DOHH2 (cell line): ENCODE results near the gene VPS45.

Experiments
- H3F3A ChIP-seq: fragments of 200-600 bp; sonication (generic), shearing (Covaris generic); 2 replicates; pipeline ENCODE4 v1.6.0; 2016; ENCODE audit warnings: antibody characterized with exemption, mild to moderate bottlenecking; ENCODE audit not compliant: control insufficient read depth, insufficient read depth
- H3K27ac ChIP-seq: fragments of 200-600 bp; sonication (generic); 2 replicates; pipeline ENCODE4 v1.5.1; 2014; ENCODE audit warnings: low read depth, mild to moderate bottlenecking, low read length, moderate library complexity
- H3K27me3 ChIP-seq: fragments of 200-600 bp; sonication (generic); 2 replicates; pipeline ENCODE4 v1.6.1; 2014; ENCODE audit warnings: mild to moderate bottlenecking, low read length, mixed read lengths; ENCODE audit not compliant: control insufficient read depth
- H3K36me3 ChIP-seq: fragments of 200-600 bp; sonication (generic); 2 replicates; pipeline ENCODE4 v1.6.1; 2014; ENCODE audit warnings: mild to moderate bottlenecking, low read length, moderate library complexity, mixed read lengths; ENCODE audit not compliant: control insufficient read depth
- H3K4me1 ChIP-seq: fragments of 200-600 bp; sonication (generic); 2 replicates; pipeline ENCODE4 v1.6.1; 2014; ENCODE audit warnings: mild to moderate bottlenecking, low read length, mixed read lengths; ENCODE audit not compliant: control insufficient read depth
- H3K4me2 ChIP-seq: fragments of 200-600 bp; sonication (generic); 2 replicates; pipeline ENCODE4 v1.6.0; 2014; ENCODE audit warnings: mild to moderate bottlenecking, low read length, moderate library complexity
- H3K4me3 ChIP-seq: fragments of 200-600 bp; sonication (generic); 2 replicates; pipeline ENCODE4 v1.5.1; 2014; ENCODE audit warnings: mild to moderate bottlenecking, low read length, mixed read lengths
- H3K79me2 ChIP-seq: fragments of 200-600 bp; sonication (generic); 2 replicates; pipeline ENCODE4 v1.6.1; 2014; ENCODE audit warnings: mild to moderate bottlenecking, low read length, mixed read lengths; ENCODE audit not compliant: control insufficient read depth
- H3K9me2 ChIP-seq: fragments of 200-600 bp; sonication (generic); replicated peaks from 2 replicates; pipeline ENCODE4 v1.6.1; 2014; ENCODE audit warnings: mild to moderate bottlenecking, low read length, mixed read lengths; ENCODE audit not compliant: control insufficient read depth
- H3K9me3 ChIP-seq: fragments of 200-600 bp; sonication (generic); 2 replicates; pipeline ENCODE4 v1.6.1; 2014; ENCODE audit warnings: antibody characterized with exemption, low read length, mixed read lengths; ENCODE audit not compliant: control insufficient read depth, insufficient read depth
- H4K20me1 ChIP-seq: fragments of 200-600 bp; sonication (generic); 2 replicates; pipeline ENCODE4 v1.6.0; 2014; ENCODE audit warnings: low read depth, mild to moderate bottlenecking, antibody characterized with exemption, low read length, moderate library complexity; ENCODE audit not compliant: control insufficient read depth, insufficient read depth
- EZH2phosphoT487 ChIP-seq: fragments of 200-600 bp; sonication (generic); IDR thresholded peaks from 2 replicates; pipeline ENCODE4 v1.6.1; 2017; ENCODE audit warnings: borderline replicate concordance, mild to moderate bottlenecking, antibody characterized with exemption, low read length, moderate library complexity, mixed read lengths
- TF ChIP-seq, protein P1 (sequence below): fragments of 200-600 bp; sonication (generic); IDR thresholded peaks from one replicate; pipeline ENCODE4 v1.5.1; 2014; ENCODE audit warnings: antibody characterized with exemption, mild to moderate bottlenecking, low read depth, low read length; ENCODE audit not compliant: poor library complexity, severe bottlenecking

VPS45 gene

GRCh38 chr1:150165622-150166612 lies 98.3 kb downstream of the VPS45 start:
- peak overlapping the region; percentile 47 for H3K4me2 ChIP-seq
- no peaks in the 10 kb centered on the region for H4K20me1 ChIP-seq
- no peak for TF ChIP-seq EZH2phosphoT487
- TF ChIP-seq, protein P1, sequence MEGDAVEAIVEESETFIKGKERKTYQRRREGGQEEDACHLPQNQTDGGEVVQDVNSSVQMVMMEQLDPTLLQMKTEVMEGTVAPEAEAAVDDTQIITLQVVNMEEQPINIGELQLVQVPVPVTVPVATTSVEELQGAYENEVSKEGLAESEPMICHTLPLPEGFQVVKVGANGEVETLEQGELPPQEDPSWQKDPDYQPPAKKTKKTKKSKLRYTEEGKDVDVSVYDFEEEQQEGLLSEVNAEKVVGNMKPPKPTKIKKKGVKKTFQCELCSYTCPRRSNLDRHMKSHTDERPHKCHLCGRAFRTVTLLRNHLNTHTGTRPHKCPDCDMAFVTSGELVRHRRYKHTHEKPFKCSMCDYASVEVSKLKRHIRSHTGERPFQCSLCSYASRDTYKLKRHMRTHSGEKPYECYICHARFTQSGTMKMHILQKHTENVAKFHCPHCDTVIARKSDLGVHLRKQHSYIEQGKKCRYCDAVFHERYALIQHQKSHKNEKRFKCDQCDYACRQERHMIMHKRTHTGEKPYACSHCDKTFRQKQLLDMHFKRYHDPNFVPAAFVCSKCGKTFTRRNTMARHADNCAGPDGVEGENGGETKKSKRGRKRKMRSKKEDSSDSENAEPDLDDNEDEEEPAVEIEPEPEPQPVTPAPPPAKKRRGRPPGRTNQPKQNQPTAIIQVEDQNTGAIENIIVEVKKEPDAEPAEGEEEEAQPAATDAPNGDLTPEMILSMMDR: peak; percentile 98
- H3K4me3 ChIP-seq: peak overlapping the region; percentile 21
- no peaks in the 10 kb centered on the region for H3K9me3 ChIP-seq
- H3K4me1 ChIP-seq: peaks cover 63% of the 10 kb centered on the region
- peak overlapping the region; percentile 46 for H3K27ac ChIP-seq
- H3K27me3 ChIP-seq: no peaks in the 10 kb centered on the region
- no peaks in the 10 kb centered on the region for H3K79me2 ChIP-seq
- no peaks in the 10 kb centered on the region for H3K9me2 ChIP-seq
- H3F3A ChIP-seq: peaks cover 31% of the 10 kb centered on the region
- peaks cover 11% of the 10 kb centered on the region for H3K36me3 ChIP-seq

GRCh38 chr1:150168960-150169601 lies 101.5 kb downstream of the VPS45 start:
- no peak for TF ChIP-seq EZH2phosphoT487
- TF ChIP-seq, protein P1: peak; percentile 80
- Histone ChIP-seq H3K9me3 (no peaks in the 10 kb centered on the region), H3K27me3 (no peaks in the 10 kb centered on the region), H3K4me1 (peaks cover 31% of the 10 kb centered on the region), H3K27ac (no peak overlapping the region), H4K20me1 (no peaks in the 10 kb centered on the region), H3K79me2 (no peaks in the 10 kb centered on the region), H3K36me3 (no peaks in the 10 kb centered on the region), H3K4me3 (no peak overlapping the region), H3F3A (peaks cover 15% of the 10 kb centered on the region), H3K4me2 (no peak overlapping the region), H3K9me2 (no peaks in the 10 kb centered on the region)

- Histone ChIP-seq H3K4me1 (peaks cover 5% of the 10 kb centered on the region; the same call in 1 of the 2 replicates), H3K27me3 (no peaks in the 10 kb centered on the region), H3K9me3 (no peaks in the 10 kb centered on the region), H3K4me2 (no peak overlapping the region), H3K79me2 (no peaks in the 10 kb centered on the region), H3K9me2 (no peaks in the 10 kb centered on the region), H3K4me3 (no peak overlapping the region), H3K36me3 (no peaks in the 10 kb centered on the region), H3K27ac (no peak overlapping the region), H4K20me1 (no peaks in the 10 kb centered on the region), H3F3A (no peaks in the 10 kb centered on the region)
- TF ChIP-seq EZH2phosphoT487: no peak
- TF ChIP-seq, protein P1: no peak
Measured at GRCh38 chr1:150171801-150172200, 104.2 kb downstream of the VPS45 start.
